Chondrocyte (in vitro differentiated cells): ENCODE results near the gene EBPL. TPM values are rescaled to one million over a fixed set of nuclear protein-coding genes. Genes with fewer than 3 reads are reported as not detected.

ENCODE experiments used
- DNase-seq: peaks from one replicate; pipeline ENCODE4 v3.0.0; 2021; ENCODE audit warnings: mixed read lengths, low spot score
- H3K27ac Mint-ChIP-seq: one replicate; pipeline ENCODE4 v1.8.0; 2021; ENCODE audit warnings: mild to moderate bottlenecking, moderate library complexity, mixed read lengths; ENCODE audit not compliant: unreplicated experiment
- H3K27me3 Mint-ChIP-seq: 2 replicates; pipeline ENCODE4 v1.8.0; 2021; ENCODE audit warnings: low read depth, mixed read lengths
- H3K36me3 Mint-ChIP-seq: 2 replicates; pipeline ENCODE4 v1.8.0; 2021; ENCODE audit warnings: low read depth, mixed read lengths
- H3K4me1 Mint-ChIP-seq: 2 replicates; pipeline ENCODE4 v1.8.0; 2021; ENCODE audit warnings: low read depth, mild to moderate bottlenecking, mixed read lengths
- H3K4me3 Mint-ChIP-seq: one replicate; pipeline ENCODE4 v1.8.0; 2021; ENCODE audit warnings: mild to moderate bottlenecking, moderate library complexity, mixed read lengths; ENCODE audit not compliant: unreplicated experiment
- H3K9me3 Mint-ChIP-seq: 2 replicates; pipeline ENCODE4 v1.8.0; 2021; ENCODE audit warnings: low read depth, mixed read lengths
- CTCF ChIP-seq: fragments of 200-600 bp; sonication (generic); IDR thresholded peaks from 2 replicates; pipeline ENCODE4 v1.5.0; 2021; ENCODE audit warnings: antibody characterized with exemption, mild to moderate bottlenecking, moderate library complexity
- total RNA-seq: library from RNA; stranded (reverse); gene quantifications from 3 replicates; pipeline ENCODE4 v1.2.1, GENCODE V29; 2021

Gene EBPL
- total RNA-seq, 1 donor from 2014 or later, result 23.8 TPM

GRCh38 chr13:49632156-49632555 is 59.1 kb downstream of the EBPL start:
- no peak for DNase-seq
- H3K27me3 Mint-ChIP-seq, result no peaks in the 10 kb centered on the region
- H3K4me3 Mint-ChIP-seq, result no peak overlapping the region
- H3K27ac Mint-ChIP-seq, result no peak overlapping the region
- H3K36me3 Mint-ChIP-seq, result no peaks in the 10 kb centered on the region
- no peak for TF ChIP-seq CTCF
- no peaks in the 10 kb centered on the region for H3K4me1 Mint-ChIP-seq
- no peaks in the 10 kb centered on the region for H3K9me3 Mint-ChIP-seq

GRCh38 chr13:49630580-49630979 is 60.7 kb downstream of the EBPL start:
- no peak for TF ChIP-seq CTCF
- H3K4me1 Mint-ChIP-seq, result no peaks in the 10 kb centered on the region
- H3K27ac Mint-ChIP-seq, result no peak overlapping the region
- H3K36me3 Mint-ChIP-seq, result no peaks in the 10 kb centered on the region
- H3K9me3 Mint-ChIP-seq, result no peaks in the 10 kb centered on the region
- H3K4me3 Mint-ChIP-seq, result no peak overlapping the region
- H3K27me3 Mint-ChIP-seq, result no peaks in the 10 kb centered on the region
- DNase-seq, result no peak

GRCh38 chr13:49629947-49630346 is 61.3 kb downstream of the EBPL start:
- no peaks in the 10 kb centered on the region for H3K9me3 Mint-ChIP-seq
- no peak overlapping the region for H3K4me3 Mint-ChIP-seq
- H3K27ac Mint-ChIP-seq, result no peak overlapping the region
- no peak for DNase-seq
- no peak for TF ChIP-seq CTCF
- no peaks in the 10 kb centered on the region for H3K4me1 Mint-ChIP-seq
- H3K36me3 Mint-ChIP-seq, result no peaks in the 10 kb centered on the region
- no peaks in the 10 kb centered on the region for H3K27me3 Mint-ChIP-seq

GRCh38 chr13:49629196-49629938 is 61.9 kb downstream of the EBPL start:
- Mint-ChIP-seq H3K4me3 (no peak overlapping the region), H3K4me1 (no peaks in the 10 kb centered on the region)

More at GRCh38 chr13:49629196-49629938, 61.9 kb downstream of the EBPL start:
- Mint-ChIP-seq H3K9me3 (no peaks in the 10 kb centered on the region), H3K27me3 (no peaks in the 10 kb centered on the region), H3K27ac (no peak overlapping the region), H3K36me3 (no peaks in the 10 kb centered on the region)
- TF ChIP-seq CTCF, result no peak
- no peak for DNase-seq
